GM18951 (cell line): Measurements from ENCODE around the gene IMPDH1.

Experiments
- POLR2A ChIP-seq: IDR thresholded peaks from 4 replicates; pipeline ENCODE4 v1.6.1; 2011; ENCODE audit warnings: mild to moderate bottlenecking; ENCODE audit not compliant: insufficient read length, insufficient read depth; ENCODE audit errors: extremely low read depth
- in situ Hi-C: fragments of 300-500 bp; cut with MboI; formaldehyde crosslinking; loops from one replicate; pipeline ENCODE4 v1.12.0; 2022; ENCODE audit warnings: low sequenced_read_pairs, mixed read lengths, inconsistent platforms; ENCODE audit not compliant: unreplicated experiment

The IMPDH1 gene

GRCh38 chr7:128447941-128448564 lies 38.3 kb upstream of the IMPDH1 start:
- no peak for TF ChIP-seq POLR2A
- in situ Hi-C loops = no loop called here

GRCh38 chr7:128446306-128446705 lies 36.5 kb upstream of the IMPDH1 start:
- TF ChIP-seq POLR2A = no peak
- in situ Hi-C loops = no loop called here

- no peak for TF ChIP-seq POLR2A
- in situ Hi-C loops = no loop called here
Measured at GRCh38 chr7:128443831-128444600, 34.2 kb upstream of the IMPDH1 start.

- no peak for TF ChIP-seq POLR2A
- in situ Hi-C loops = no loop called here
Measured at GRCh38 chr7:128442356-128442755, 32.6 kb upstream of the IMPDH1 start.

- in situ Hi-C loops = no loop called here
Measured at GRCh38 chr7:128437426-128438332, 27.9 kb upstream of the IMPDH1 start.

GRCh38 chr7:128435327-128435686 lies 25.5 kb upstream of the IMPDH1 start:
- TF ChIP-seq POLR2A = no peak
- in situ Hi-C loops = no loop called here

More at GRCh38 chr7:128437426-128438332, 27.9 kb upstream of the IMPDH1 start:
- no peak for TF ChIP-seq POLR2A

- TF ChIP-seq POLR2A = no peak
- in situ Hi-C loops = no loop called here
Measured at GRCh38 chr7:128434413-128435326, 24.9 kb upstream of the IMPDH1 start.

- TF ChIP-seq POLR2A = no peak
- in situ Hi-C loops = no loop called here
Measured at GRCh38 chr7:128431754-128432153, 22.0 kb upstream of the IMPDH1 start.

GRCh38 chr7:128431221-128431620 lies 21.4 kb upstream of the IMPDH1 start:
- no peak for TF ChIP-seq POLR2A

GRCh38 chr7:128430207-128430606 lies 20.4 kb upstream of the IMPDH1 start:
- no peak for TF ChIP-seq POLR2A
- in situ Hi-C loops = no loop called here

More at GRCh38 chr7:128431221-128431620, 21.4 kb upstream of the IMPDH1 start:
- in situ Hi-C loops = no loop called here

- in situ Hi-C loops = no loop called here
- TF ChIP-seq POLR2A = no peak
Measured at GRCh38 chr7:128427289-128427891, 17.6 kb upstream of the IMPDH1 start.

GRCh38 chr7:128425850-128426249 lies 16.1 kb upstream of the IMPDH1 start:
- no peak for TF ChIP-seq POLR2A
- in situ Hi-C loops = no loop called here
